GM06990 (cell line): ENCODE data around the gene RCC2.

Experiments used
- DNase-seq: peaks from one replicate; pipeline ENCODE4 v3.0.0-alpha.2; 2011; ENCODE audit not compliant: insufficient read length; ENCODE audit errors: extremely low read depth
- H3K27me3 ChIP-seq: replicated peaks from 2 replicates; pipeline ENCODE4 v1.6.0; 2011; ENCODE audit warnings: low read length; ENCODE audit not compliant: control insufficient read depth, insufficient read depth
- H3K36me3 ChIP-seq: 2 replicates; pipeline ENCODE4 v1.5.1; 2011; ENCODE audit warnings: low read length; ENCODE audit not compliant: control insufficient read depth, insufficient read depth
- H3K4me3 ChIP-seq: replicated peaks from 2 replicates; pipeline ENCODE4 v1.5.1; 2011; ENCODE audit warnings: low read depth, mild to moderate bottlenecking, control low read depth, low read length
- CTCF ChIP-seq: IDR thresholded peaks from 2 replicates; pipeline ENCODE4 v1.5.1; 2011; ENCODE audit warnings: low read length, control low read depth, mild to moderate bottlenecking, inconsistent platforms; ENCODE audit not compliant: insufficient read depth, poor library complexity, severe bottlenecking

Gene RCC2

GRCh38 chr1:17451731-17452130, 12.3 kb upstream of the RCC2 start:
- DNase-seq, result no peak
- TF ChIP-seq CTCF, result no peak
- H3K36me3 ChIP-seq, result no peaks in the 10 kb centered on the region
- no peaks in the 10 kb centered on the region for H3K27me3 ChIP-seq
- H3K4me3 ChIP-seq, result no peak overlapping the region

GRCh38 chr1:17447501-17447992, 8.1 kb upstream of the RCC2 start:
- Histone ChIP-seq H3K27me3 (no peaks in the 10 kb centered on the region), H3K4me3 (no peak overlapping the region), H3K36me3 (no peaks in the 10 kb centered on the region)
- DNase-seq, result no peak
- TF ChIP-seq CTCF, result no peak

- H3K36me3 ChIP-seq, result no peaks in the 10 kb centered on the region
- no peak for TF ChIP-seq CTCF
- DNase-seq, result no peak
- no peak overlapping the region for H3K4me3 ChIP-seq
- no peaks in the 10 kb centered on the region for H3K27me3 ChIP-seq
Observed at GRCh38 chr1:17442841-17443240, 3.4 kb upstream of the RCC2 start.

- TF ChIP-seq CTCF, result no peak
- no peaks in the 10 kb centered on the region for H3K36me3 ChIP-seq
- DNase-seq, result no peak
- no peak overlapping the region for H3K4me3 ChIP-seq
- no peaks in the 10 kb centered on the region for H3K27me3 ChIP-seq
Observed at GRCh38 chr1:17441993-17442357, 2.5 kb upstream of the RCC2 start.

GRCh38 chr1:17441265-17441992, 2.0 kb upstream of the RCC2 start:
- TF ChIP-seq CTCF, result no peak
- Histone ChIP-seq H3K36me3 (no peaks in the 10 kb centered on the region), H3K27me3 (no peaks in the 10 kb centered on the region), H3K4me3 (no peak overlapping the region)
- DNase-seq, result no peak

GRCh38 chr1:17440827-17441168, 1.3 kb upstream of the RCC2 start:
- Histone ChIP-seq H3K36me3 (no peaks in the 10 kb centered on the region), H3K4me3 (no peak overlapping the region), H3K27me3 (no peaks in the 10 kb centered on the region)
- no peak for DNase-seq
- no peak for TF ChIP-seq CTCF
